Activated CD4-positive, alpha-beta T cell treated with anti-CD3 and anti-CD28 coated beads for 36 hours (primary cell): Measurements from ENCODE around the gene MLST8. TPM values are rescaled to one million over a fixed set of nuclear protein-coding genes. Genes with fewer than 3 reads are reported as not detected.

Experiments
- ATAC-seq: fragments of 200-7000 bp; cut with Tn5 transposase; one replicate; pipeline ENCODE4 v1.10.0; 2021; ENCODE audit warnings: mild to moderate bottlenecking, moderate library complexity
- CTCF ChIA-PET: fragments of 350-600 bp; sonication (Branson Sonifier 250); formaldehyde crosslinking; loops from one replicate; lab custom pipeline; 2021; ENCODE audit warnings: antibody characterized with exemption; lab: Charles Lee
- POLR2A ChIA-PET: fragments of 350-600 bp; sonication (Branson Sonifier 250); formaldehyde crosslinking; loops from one replicate; lab custom pipeline; 2021; ENCODE audit warnings: antibody characterized with exemption, inconsistent platforms; lab: Charles Lee
- DNase-seq: peaks from one replicate; pipeline ENCODE4 v3.0.0-alpha.2; 2020
- H3K27ac Mint-ChIP-seq: one replicate; pipeline ENCODE4 v1.8.0; 2021; ENCODE audit warnings: mixed read lengths
- H3K27me3 Mint-ChIP-seq: one replicate; pipeline ENCODE4 v1.8.0; 2021; ENCODE audit warnings: mixed read lengths
- H3K36me3 Mint-ChIP-seq: one replicate; pipeline ENCODE4 v1.8.0; 2021; ENCODE audit warnings: low read depth, mixed read lengths
- H3K4me1 Mint-ChIP-seq: one replicate; pipeline ENCODE4 v1.8.0; 2021; ENCODE audit warnings: mixed read lengths
- H3K4me3 Mint-ChIP-seq: one replicate; pipeline ENCODE4 v1.8.0; 2021; ENCODE audit warnings: mild to moderate bottlenecking, moderate library complexity, mixed read lengths
- H3K9me3 Mint-ChIP-seq: one replicate; pipeline ENCODE4 v1.8.0; 2021; ENCODE audit warnings: low read depth, mixed read lengths
- intact Hi-C, 2 experiments: fragments of 100-400 bp; cut with DNase I in 1 of 2; cut with micrococcal nuclease in 1 of 2; formaldehyde crosslinking; loops; one replicate each; pipeline versions ENCODE4 v1.14.2 to v1.15.1; 2022 to 2024; cut with DNase I, micrococcal nuclease
- total RNA-seq, 2 experiments: library from RNA; stranded (reverse); gene quantifications; one replicate each; pipeline ENCODE4 v1.2.3, GENCODE V29; 2021

The MLST8 gene
- total RNA-seq, 2 experiments from 2014 or later = 61.3 to 76.1 TPM

DNA sequence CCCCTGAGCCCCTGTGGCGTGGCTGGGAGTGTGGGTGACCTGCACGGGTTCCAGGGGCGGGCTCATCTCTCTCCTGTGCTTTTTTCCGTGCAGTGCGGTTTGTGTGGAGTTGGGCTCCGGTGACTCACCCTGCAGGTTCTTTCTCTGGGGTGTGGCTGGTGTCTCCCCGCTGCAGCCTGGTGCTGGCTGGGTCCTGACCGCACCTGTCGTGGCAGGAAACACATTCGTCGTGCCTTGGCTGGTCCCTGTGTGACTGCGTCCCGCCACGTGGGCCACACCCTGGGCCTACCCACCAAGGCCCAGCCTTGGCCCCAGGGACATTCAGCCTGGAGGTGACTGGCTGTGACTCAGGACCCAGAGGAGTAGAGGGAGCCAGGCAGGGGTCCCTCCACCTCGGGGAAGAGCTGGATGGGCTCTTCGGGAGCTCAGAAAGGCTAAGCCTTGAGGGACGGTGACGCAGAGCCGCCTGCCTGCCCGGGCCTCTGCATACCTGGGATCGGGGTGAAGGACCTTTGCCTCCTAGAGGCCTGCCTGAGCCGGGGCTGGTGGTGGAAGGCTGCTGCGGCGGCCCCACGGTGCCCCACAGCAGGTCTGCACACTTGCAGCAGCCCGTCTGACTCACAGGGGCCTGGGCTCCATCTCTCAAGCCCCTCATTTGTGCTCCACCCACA lies 41.9 kb upstream of the MLST8 start:
- no peak overlapping the region for H3K27ac Mint-ChIP-seq
- H3K27me3 Mint-ChIP-seq = no peaks in the 10 kb centered on the region
- ChIA-PET CTCF (no interaction called here), POLR2A (no interaction called here)
- ATAC-seq = no peak
- intact Hi-C loops = no loop called here
- no peak for DNase-seq
- peaks cover 5% of the 10 kb centered on the region for H3K36me3 Mint-ChIP-seq
- H3K4me3 Mint-ChIP-seq = no peak overlapping the region
- no peaks in the 10 kb centered on the region for H3K9me3 Mint-ChIP-seq
- peaks cover 6% of the 10 kb centered on the region for H3K4me1 Mint-ChIP-seq

- intact Hi-C loops = no loop called here
- POLR2A ChIA-PET = no interaction called here
Measured at GRCh38 chr16:2165861-2166260, 39.4 kb upstream of the MLST8 start.

GRCh38 chr16:2166263-2167067 lies 38.8 kb upstream of the MLST8 start:
- Mint-ChIP-seq H3K4me3 (no peak overlapping the region), H3K27me3 (no peaks in the 10 kb centered on the region), H3K36me3 (peaks cover 5% of the 10 kb centered on the region), H3K27ac (no peak overlapping the region), H3K9me3 (no peaks in the 10 kb centered on the region), H3K4me1 (no peaks in the 10 kb centered on the region)
- DNase-seq (no peak), ATAC-seq (no peak)
- intact Hi-C loops = no loop called here
- ChIA-PET POLR2A (no interaction called here), CTCF (interaction anchor here (0.7 kb wide), 1 partner anchor 11 kb away, joined by 3 read pairs; no protein-coding TSS in a partner anchor)

More at GRCh38 chr16:2165861-2166260, 39.4 kb upstream of the MLST8 start:
- no peak for ATAC-seq
- CTCF ChIA-PET = no interaction called here
- no peak overlapping the region for H3K4me3 Mint-ChIP-seq
- H3K4me1 Mint-ChIP-seq = no peaks in the 10 kb centered on the region
- H3K36me3 Mint-ChIP-seq = peaks cover 5% of the 10 kb centered on the region
- DNase-seq = no peak
- H3K27me3 Mint-ChIP-seq = no peaks in the 10 kb centered on the region
- H3K27ac Mint-ChIP-seq = no peak overlapping the region
- no peaks in the 10 kb centered on the region for H3K9me3 Mint-ChIP-seq

DNA sequence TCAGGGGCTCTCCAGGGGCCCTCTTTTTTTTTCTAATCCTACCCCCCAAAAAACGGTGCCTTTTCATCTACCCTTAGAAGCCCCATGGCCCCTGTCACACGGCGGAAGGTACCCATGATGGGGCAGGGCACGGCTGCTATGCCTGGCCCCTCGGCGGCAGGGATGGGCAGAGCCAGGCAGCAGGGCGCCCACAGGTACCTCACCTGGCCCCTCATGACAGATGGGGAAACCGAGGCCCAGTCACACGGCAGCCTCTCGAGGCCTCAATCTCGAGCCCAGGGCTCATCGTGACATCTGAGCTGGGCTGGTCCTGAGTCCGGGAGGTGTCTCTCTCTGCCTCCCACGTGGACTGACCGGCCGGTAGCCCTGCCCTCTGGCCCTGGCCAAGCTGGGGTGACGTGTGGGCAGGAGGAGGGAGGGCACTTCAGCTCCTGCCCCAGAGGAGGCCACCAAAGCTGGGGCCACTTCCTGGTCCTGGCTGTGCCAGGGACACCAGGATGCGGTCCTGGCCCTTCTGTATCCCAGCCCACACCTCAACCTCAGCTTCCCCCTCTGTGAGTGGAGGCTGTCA lies 38.1 kb upstream of the MLST8 start:
- Mint-ChIP-seq H3K27me3 (no peaks in the 10 kb centered on the region), H3K4me1 (no peaks in the 10 kb centered on the region), H3K4me3 (no peak overlapping the region), H3K9me3 (no peaks in the 10 kb centered on the region), H3K27ac (no peak overlapping the region), H3K36me3 (peaks cover 5% of the 10 kb centered on the region)
- intact Hi-C loops = no loop called here
- DNase-seq (no peak), ATAC-seq (no peak)
- CTCF ChIA-PET = interaction anchor here (0.6 to 0.7 kb wide), 2 partner anchors 12 to 22 kb away, joined by 3 read pairs; no protein-coding TSS in a partner anchor
- POLR2A ChIA-PET = no interaction called here

- H3K4me1 Mint-ChIP-seq = no peaks in the 10 kb centered on the region
- no peak overlapping the region for H3K27ac Mint-ChIP-seq
- CTCF ChIA-PET = no interaction called here
- DNase-seq (no peak), ATAC-seq (no peak)
- no peak overlapping the region for H3K4me3 Mint-ChIP-seq
- intact Hi-C loops = no loop called here
- H3K36me3 Mint-ChIP-seq = peaks cover 15% of the 10 kb centered on the region
- POLR2A ChIA-PET = no interaction called here
- H3K27me3 Mint-ChIP-seq = no peaks in the 10 kb centered on the region
- H3K9me3 Mint-ChIP-seq = no peaks in the 10 kb centered on the region
Measured at GRCh38 chr16:2170080-2170479, 35.2 kb upstream of the MLST8 start.

DNA sequence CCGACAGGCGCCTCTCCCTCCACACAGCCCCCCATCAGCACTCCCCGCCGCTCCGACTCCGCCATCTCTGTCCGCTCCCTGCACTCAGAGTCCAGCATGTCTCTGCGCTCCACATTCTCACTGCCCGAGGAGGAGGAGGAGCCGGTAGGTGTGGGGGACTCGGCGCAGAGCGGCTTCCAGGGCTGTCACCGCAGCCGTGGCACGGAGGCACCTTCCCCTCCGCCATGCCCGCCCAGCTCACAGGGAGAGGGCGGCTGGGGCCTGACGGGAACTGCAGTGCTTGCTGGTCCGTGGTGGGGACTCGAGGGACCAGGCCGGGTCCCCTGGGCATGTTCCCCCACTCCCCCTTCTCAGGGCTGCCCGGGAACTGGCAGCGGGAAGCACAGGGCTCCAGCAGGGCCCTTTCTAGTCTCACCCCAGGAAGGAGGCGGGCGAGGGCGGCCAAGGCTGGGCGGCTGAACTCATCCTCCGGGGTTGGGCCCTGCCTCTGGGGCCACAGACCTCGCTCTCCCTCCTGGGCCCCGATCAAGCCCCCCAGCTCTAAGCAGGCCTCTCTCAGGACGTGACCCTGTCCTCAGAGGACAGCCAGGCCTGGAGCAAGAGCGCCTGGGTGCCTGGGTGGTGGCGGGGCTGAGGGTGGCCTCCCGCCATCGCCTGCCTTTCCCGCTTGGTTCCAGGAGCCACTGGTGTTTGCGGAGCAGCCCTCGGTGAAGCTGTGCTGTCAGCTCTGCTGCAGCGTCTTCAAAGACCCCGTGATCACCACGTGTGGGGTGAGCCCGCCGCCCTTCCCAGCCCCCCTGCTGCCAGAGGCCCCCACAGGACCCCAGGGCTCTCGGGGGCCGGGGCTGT lies 34.4 kb upstream of the MLST8 start:
- Mint-ChIP-seq H3K9me3 (no peaks in the 10 kb centered on the region), H3K4me1 (no peaks in the 10 kb centered on the region), H3K27me3 (no peaks in the 10 kb centered on the region), H3K4me3 (no peak overlapping the region), H3K27ac (no peak overlapping the region), H3K36me3 (peaks cover 14% of the 10 kb centered on the region)
- ATAC-seq (no peak), DNase-seq (no peak)
- POLR2A ChIA-PET = no interaction called here
- CTCF ChIA-PET = no interaction called here
- intact Hi-C loops = no loop called here

GRCh38 chr16:2171601-2172178 lies 33.6 kb upstream of the MLST8 start:
- Mint-ChIP-seq H3K27me3 (no peaks in the 10 kb centered on the region), H3K9me3 (no peaks in the 10 kb centered on the region), H3K4me3 (no peak overlapping the region), H3K27ac (no peak overlapping the region), H3K36me3 (peaks cover 15% of the 10 kb centered on the region), H3K4me1 (no peaks in the 10 kb centered on the region)
- ChIA-PET POLR2A (no interaction called here), CTCF (no interaction called here)
- no peak for DNase-seq
- intact Hi-C loops = no loop called here
- no peak for ATAC-seq

DNA sequence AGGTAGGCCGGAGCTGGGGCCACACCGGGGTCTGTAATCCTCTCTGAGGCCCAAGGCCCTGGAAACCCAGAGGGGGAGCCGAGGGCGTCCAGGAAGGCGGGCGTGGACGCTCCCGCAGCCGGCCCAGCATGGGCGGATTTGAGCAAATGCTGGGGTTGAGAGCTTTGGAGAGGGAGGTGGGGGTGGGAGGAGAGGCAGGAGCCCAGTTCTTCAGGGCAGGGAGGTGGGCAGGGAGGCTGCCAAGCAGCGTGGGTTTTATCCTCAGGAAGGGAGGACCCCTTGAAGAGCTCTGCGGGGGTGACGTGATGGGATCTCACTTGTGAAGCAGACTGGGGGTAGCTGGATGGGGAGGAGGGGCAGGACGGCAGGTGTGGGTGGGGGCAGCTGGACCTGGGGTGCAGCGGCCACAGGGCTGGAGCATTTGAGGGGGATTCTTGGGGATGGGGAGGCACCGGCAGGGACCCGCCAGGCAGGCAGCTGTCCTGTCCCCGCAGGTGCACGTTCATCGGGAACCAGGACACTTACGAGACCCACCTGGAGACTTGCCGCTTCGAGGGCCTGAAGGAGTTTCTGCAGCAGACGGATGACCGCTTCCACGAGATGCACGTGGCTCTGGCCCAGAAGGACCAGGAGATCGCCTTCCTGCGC lies 32.4 kb upstream of the MLST8 start:
- Mint-ChIP-seq H3K27ac (no peak overlapping the region), H3K27me3 (no peaks in the 10 kb centered on the region), H3K4me3 (no peak overlapping the region), H3K4me1 (no peaks in the 10 kb centered on the region), H3K36me3 (peaks cover 18% of the 10 kb centered on the region), H3K9me3 (no peaks in the 10 kb centered on the region)
- ATAC-seq (no peak), DNase-seq (no peak)
- POLR2A ChIA-PET = interaction anchor here (1.3 kb wide), 1 partner anchor 18 kb away, joined by 4 read pairs; the partner anchor contains the start of gene TRAF7
- CTCF ChIA-PET = interaction anchor here (1.1 kb wide), 1 partner anchor 21 kb away, joined by 3 read pairs; no protein-coding TSS in a partner anchor
- intact Hi-C loops = no loop called here

DNA sequence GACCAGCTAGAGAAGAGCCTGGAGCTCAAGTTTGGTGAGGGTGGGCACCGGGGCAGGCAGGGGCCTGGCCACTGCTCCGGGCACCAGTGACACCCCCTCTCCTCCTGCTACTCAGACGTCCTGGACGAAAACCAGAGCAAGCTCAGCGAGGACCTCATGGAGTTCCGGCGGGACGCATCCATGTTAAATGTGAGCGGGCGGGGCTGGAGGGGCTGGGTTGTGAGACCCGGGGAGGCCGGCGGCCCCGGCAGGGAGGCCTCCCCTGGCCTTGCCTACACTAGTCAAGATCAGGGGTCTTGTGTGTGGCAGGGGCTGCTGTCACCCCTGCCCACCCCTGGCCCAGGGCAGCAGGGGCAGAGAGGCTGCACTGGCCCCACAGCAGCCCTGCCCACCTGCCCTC lies 31.9 kb upstream of the MLST8 start:
- ChIA-PET POLR2A (interaction anchor here (1.3 kb wide), 1 partner anchor 18 kb away, joined by 4 read pairs; the partner anchor contains the start of gene TRAF7), CTCF (interaction anchor here (1.1 kb wide), 1 partner anchor 21 kb away, joined by 3 read pairs; no protein-coding TSS in a partner anchor)

DNA sequence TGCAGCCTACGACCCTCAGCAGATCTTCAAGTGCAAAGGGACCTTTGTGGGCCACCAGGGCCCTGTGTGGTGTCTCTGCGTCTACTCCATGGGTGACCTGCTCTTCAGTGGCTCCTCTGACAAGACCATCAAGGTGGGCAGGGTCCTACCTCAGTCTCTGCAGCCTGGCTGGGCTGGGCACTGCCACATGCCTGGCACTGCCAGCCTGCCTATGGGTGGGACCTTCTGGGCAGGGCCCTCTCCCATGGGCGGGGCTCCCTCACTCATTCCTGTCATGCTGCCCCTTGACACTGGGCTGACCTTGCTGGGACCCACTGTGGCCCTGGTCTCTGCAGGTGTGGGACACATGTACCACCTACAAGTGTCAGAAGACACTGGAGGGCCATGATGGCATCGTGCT lies 31.3 kb upstream of the MLST8 start:
- Mint-ChIP-seq H3K27ac (no peak overlapping the region), H3K4me3 (no peak overlapping the region), H3K4me1 (no peaks in the 10 kb centered on the region), H3K9me3 (no peaks in the 10 kb centered on the region), H3K36me3 (peaks cover 18% of the 10 kb centered on the region), H3K27me3 (no peaks in the 10 kb centered on the region)
- POLR2A ChIA-PET = no interaction called here
- DNase-seq (no peak), ATAC-seq (no peak)
- intact Hi-C loops = no loop called here
- CTCF ChIA-PET = no interaction called here

More for the DNA sequence above, 31.9 kb upstream of the MLST8 start:
- ATAC-seq (no peak), DNase-seq (no peak)
- H3K4me1 Mint-ChIP-seq = no peaks in the 10 kb centered on the region
- intact Hi-C loops = no loop called here
- no peak overlapping the region for H3K27ac Mint-ChIP-seq
- no peak overlapping the region for H3K4me3 Mint-ChIP-seq
- no peaks in the 10 kb centered on the region for H3K27me3 Mint-ChIP-seq
- no peaks in the 10 kb centered on the region for H3K9me3 Mint-ChIP-seq
- H3K36me3 Mint-ChIP-seq = peaks cover 18% of the 10 kb centered on the region
